IPS-20b (cell line): ENCODE results near the gene CHST9.
"Not testable (repeated sequence)": the region's sequence is repeated elsewhere in the genome, so short reads cannot be mapped to it uniquely, and the experiment has no call there.

Experiments
- H3K27ac ChIP-seq: one replicate; pipeline ENCODE4 v1.5.1; 2013; ENCODE audit warnings: low read length
- H3K27me3 ChIP-seq: 2 replicates; pipeline ENCODE4 v1.6.1; 2013; ENCODE audit warnings: mild to moderate bottlenecking, low read length, inconsistent platforms; ENCODE audit not compliant: insufficient read depth
- H3K36me3 ChIP-seq: 2 replicates; pipeline ENCODE4 v1.6.1; 2013; ENCODE audit warnings: low read depth, mild to moderate bottlenecking, inconsistent platforms, low read length, moderate library complexity; ENCODE audit not compliant: insufficient read depth
- H3K4me1 ChIP-seq: 2 replicates; pipeline ENCODE4 v1.6.1; 2013; ENCODE audit warnings: mild to moderate bottlenecking, control low read depth, inconsistent platforms, low read length, moderate library complexity; ENCODE audit not compliant: insufficient read depth
- H3K4me3 ChIP-seq: 2 replicates; pipeline ENCODE4 v1.5.1; 2013; ENCODE audit warnings: mild to moderate bottlenecking, low read length, inconsistent platforms
- H3K9ac ChIP-seq: 2 replicates; pipeline ENCODE4 v1.6.1; 2013; ENCODE audit warnings: low read depth, mild to moderate bottlenecking, inconsistent platforms, low read length, moderate library complexity
- H3K9me3 ChIP-seq: 2 replicates; pipeline ENCODE4 v1.6.1; 2013; ENCODE audit warnings: mild to moderate bottlenecking, low read depth, low read length, inconsistent platforms; ENCODE audit not compliant: insufficient read depth

CHST9 gene

DNA sequence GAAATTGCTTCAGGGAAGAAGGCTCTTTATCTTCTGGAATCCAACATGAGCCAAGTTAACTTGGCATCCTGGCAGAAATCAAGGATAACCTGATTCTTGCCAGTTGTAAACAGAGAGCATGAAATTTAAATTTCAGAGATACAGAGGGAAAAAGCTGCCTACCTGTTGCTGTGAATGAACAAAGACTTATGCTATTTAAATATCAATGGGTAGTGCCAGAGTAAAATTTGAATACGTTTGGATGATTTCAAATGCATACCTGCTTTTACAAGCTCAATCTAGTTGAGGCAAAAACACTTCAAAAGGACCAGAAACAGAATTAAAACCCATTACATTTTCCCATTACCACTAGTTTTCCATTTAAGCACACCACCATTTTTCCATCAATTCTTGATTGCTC lies 60.9 kb downstream of the CHST9 start:
- H3K27me3 ChIP-seq, result no peaks in the 10 kb centered on the region
- H3K9ac ChIP-seq, result peak overlapping the region; percentile 28; the same call in 1 of the 2 replicates
- H3K4me1 ChIP-seq, result peaks cover 21% of the 10 kb centered on the region; the same call in 1 of the 2 replicates
- no peaks in the 10 kb centered on the region for H3K9me3 ChIP-seq
- H3K4me3 ChIP-seq, result peak overlapping the region; percentile 47; the same call in 1 of the 2 replicates
- H3K36me3 ChIP-seq, result no peaks in the 10 kb centered on the region
- H3K27ac ChIP-seq, result no peak overlapping the region

DNA sequence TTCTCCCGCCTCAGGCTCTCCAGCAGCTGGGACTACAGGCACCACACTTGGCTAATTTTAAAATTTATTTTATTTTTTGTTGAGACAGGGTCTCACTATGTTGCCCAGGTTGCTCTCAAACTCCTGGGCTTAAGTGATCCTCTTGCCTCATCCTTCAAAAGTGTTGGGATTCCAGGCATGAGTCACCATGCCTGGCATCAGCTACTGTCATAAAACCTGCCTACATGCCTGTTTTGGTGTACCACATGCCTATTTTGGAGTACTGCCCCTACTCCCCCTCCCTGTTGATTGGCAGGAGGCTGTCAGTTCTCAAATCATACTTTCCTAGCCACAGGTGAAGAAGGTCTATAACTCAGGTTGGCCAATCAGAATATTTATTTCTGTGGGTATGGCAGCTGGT lies 64.0 kb downstream of the CHST9 start:
- H3K4me1 ChIP-seq, result peaks cover 21% of the 10 kb centered on the region; the same call in 1 of the 2 replicates
- H3K9me3 ChIP-seq, result no peaks in the 10 kb centered on the region
- H3K27me3 ChIP-seq, result no peaks in the 10 kb centered on the region
- H3K9ac ChIP-seq, result no peak overlapping the region
- no peak overlapping the region for H3K4me3 ChIP-seq
- no peaks in the 10 kb centered on the region for H3K36me3 ChIP-seq
- no peak overlapping the region for H3K27ac ChIP-seq

DNA sequence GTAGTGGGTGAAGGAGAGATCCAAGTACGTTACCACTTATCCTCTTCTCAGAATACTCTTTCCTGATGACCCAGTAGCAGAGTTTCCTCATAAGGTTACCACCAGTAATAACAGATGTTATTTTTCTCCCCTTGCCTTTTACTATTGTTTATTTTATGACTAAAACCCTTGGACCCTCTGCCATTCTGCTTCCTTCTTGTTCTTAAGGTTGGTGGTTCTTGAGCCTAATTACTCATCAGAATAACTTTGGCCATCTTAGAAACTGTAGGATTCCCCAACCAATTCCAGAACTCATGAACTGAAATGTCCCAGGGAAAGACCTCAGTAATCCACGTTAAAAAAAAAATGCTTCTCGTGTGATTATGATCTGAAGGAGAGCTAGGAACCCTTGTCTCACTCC lies 64.9 kb downstream of the CHST9 start:
- H3K9ac ChIP-seq, result no peak overlapping the region
- no peaks in the 10 kb centered on the region for H3K36me3 ChIP-seq
- H3K27me3 ChIP-seq, result no peaks in the 10 kb centered on the region
- peaks cover 17% of the 10 kb centered on the region; the same call in 1 of the 2 replicates for H3K4me1 ChIP-seq
- H3K9me3 ChIP-seq, result no peaks in the 10 kb centered on the region
- no peak overlapping the region for H3K4me3 ChIP-seq
- H3K27ac ChIP-seq, result no peak overlapping the region

DNA sequence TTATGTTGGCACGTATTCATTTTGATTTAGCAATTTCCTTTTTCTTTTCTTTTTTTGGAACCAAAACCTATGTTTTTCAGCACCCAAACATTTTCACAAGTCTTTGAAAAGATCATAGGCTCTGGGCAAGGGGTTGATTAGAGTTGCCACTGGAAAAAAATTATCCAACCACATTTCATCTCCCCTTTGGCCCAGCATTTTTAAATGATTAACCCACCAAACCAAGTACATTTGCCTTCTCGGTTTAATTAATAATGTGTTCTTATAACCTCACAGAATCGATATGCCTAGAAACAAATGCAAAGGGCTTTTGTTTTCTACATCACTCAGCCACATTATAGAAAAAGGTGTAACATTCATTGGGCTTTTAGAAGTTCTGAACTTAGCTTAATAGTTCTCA lies 66.1 kb downstream of the CHST9 start:
- Histone ChIP-seq H3K9ac (no peak overlapping the region), H3K36me3 (no peaks in the 10 kb centered on the region), H3K27ac (no peak overlapping the region)

DNA sequence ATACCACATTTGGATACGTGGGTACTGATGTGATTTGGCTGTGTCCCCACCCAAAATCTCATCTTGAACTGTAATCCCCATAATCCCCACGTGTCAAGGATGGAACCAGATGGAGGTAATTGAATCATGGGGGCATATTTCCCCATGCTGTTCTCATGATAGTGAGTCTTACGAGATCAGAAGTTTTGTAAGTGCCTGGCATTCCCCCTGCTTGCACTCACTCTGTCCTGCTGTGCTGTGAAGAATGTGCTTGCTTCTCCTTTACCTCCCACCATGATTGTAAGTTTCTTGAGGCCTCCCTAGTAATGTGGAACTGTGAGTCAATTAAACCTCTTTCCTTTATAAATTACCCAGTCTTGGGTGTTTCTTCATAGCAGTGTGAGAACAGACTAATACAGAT lies 70.3 kb downstream of the CHST9 start:
- Histone ChIP-seq H3K27me3 (no peaks in the 10 kb centered on the region), H3K9ac (no peak overlapping the region), H3K9me3 (peaks cover 5% of the 10 kb centered on the region; the same call in 1 of the 2 replicates), H3K27ac (no peak overlapping the region), H3K36me3 (no peaks in the 10 kb centered on the region), H3K4me1 (no peaks in the 10 kb centered on the region), H3K4me3 (no peak overlapping the region)

More for the DNA sequence above, 66.1 kb downstream of the CHST9 start:
- H3K27me3 ChIP-seq, result no peaks in the 10 kb centered on the region
- H3K9me3 ChIP-seq, result no peaks in the 10 kb centered on the region
- no peak overlapping the region for H3K4me3 ChIP-seq
- H3K4me1 ChIP-seq, result peaks cover 6% of the 10 kb centered on the region; the same call in 1 of the 2 replicates

DNA sequence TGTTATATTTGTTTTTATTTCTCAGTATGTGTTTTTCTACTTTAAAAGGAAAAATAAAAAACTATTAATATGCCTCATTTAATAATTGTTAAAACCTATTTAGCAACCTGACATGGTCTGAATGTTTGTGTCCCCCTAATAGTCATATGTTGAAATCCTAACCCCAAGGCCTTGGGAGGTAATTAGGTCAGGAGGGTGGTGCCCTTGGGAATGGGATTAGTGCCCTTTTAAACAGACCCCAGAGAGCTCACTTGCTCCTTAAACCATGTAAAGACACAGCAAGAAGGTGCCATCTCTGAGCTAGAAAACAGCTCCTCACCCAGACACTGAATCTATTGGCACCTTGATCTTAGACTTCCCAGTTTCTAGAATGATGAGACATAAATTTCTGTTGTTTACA lies 71.8 kb downstream of the CHST9 start:
- Histone ChIP-seq H3K27ac (no peak overlapping the region), H3K4me3 (no peak overlapping the region), H3K4me1 (no peaks in the 10 kb centered on the region), H3K27me3 (no peaks in the 10 kb centered on the region), H3K9ac (no peak overlapping the region), H3K9me3 (peaks cover 5% of the 10 kb centered on the region; the same call in 1 of the 2 replicates), H3K36me3 (no peaks in the 10 kb centered on the region)

DNA sequence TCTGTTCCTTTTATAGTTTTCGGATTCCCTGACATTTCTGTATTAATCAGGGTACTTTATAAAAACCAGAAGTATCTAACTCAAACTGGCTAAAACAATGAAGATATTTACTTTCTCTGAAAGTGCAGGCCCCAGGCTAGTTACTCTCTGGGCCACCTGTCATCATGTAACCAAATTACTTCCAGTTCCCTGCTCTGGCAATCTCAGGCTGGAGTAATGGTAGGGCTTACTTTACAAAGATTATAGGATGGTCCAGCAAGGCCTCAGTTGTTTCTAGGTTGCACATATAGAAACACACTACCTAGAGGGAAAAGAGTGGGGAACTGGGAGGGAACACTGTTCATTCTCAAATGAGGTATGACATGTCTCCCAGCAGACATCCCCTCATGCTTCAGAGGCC lies 74.8 kb downstream of the CHST9 start:
- no peak overlapping the region for H3K9ac ChIP-seq
- H3K36me3 ChIP-seq, result no peaks in the 10 kb centered on the region
- no peak overlapping the region for H3K4me3 ChIP-seq
- peaks cover 5% of the 10 kb centered on the region; the same call in 1 of the 2 replicates for H3K9me3 ChIP-seq
- H3K4me1 ChIP-seq, result peaks cover 3% of the 10 kb centered on the region; the same call in 1 of the 2 replicates
- H3K27me3 ChIP-seq, result no peaks in the 10 kb centered on the region
- H3K27ac ChIP-seq, result no peak overlapping the region

DNA sequence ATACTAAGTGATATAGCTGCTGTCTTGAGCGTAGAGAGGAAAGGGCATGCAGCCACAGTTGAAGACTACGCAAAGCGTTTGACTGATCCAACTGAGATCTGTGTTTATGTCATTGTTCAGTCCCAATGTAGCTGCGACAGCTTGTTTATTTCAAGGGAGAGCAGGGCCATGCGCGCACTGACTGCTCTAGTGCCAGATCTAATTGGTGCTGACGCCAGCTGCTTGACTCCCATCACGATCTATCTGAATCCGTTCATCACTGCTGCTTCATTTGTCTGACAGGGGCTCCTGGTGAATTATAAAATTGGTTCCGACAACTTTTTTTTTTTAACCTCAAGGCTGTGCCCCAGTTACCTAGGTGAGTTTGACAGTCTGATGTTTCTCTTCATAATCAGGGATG lies 75.7 kb downstream of the CHST9 start:
- Histone ChIP-seq H3K27ac (no peak overlapping the region), H3K27me3 (no peaks in the 10 kb centered on the region), H3K9ac (no peak overlapping the region), H3K4me1 (peaks cover 6% of the 10 kb centered on the region; the same call in 1 of the 2 replicates), H3K4me3 (no peak overlapping the region), H3K36me3 (no peaks in the 10 kb centered on the region), H3K9me3 (peaks cover 5% of the 10 kb centered on the region; the same call in 1 of the 2 replicates)

DNA sequence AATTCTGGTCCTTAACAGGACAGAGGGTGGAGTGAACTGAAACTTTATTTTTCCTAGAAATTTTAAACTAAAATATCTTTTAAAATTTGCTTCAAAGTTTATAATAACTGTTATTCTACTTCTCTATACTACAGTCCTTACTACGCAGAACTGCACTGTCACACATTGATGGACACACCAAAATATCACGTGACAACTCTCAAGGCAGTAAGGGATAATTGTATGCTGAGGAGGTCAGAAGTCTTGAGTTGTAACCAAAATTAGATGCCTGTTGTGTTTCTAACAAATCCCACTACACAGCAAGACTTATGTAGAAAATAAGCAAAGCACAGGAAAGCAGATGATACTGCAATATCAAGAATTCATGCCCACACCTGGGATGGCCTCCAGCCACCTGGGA lies 76.3 kb downstream of the CHST9 start:
- H3K9ac ChIP-seq, result no peak overlapping the region
- H3K27ac ChIP-seq, result no peak overlapping the region
- H3K9me3 ChIP-seq, result peaks cover 5% of the 10 kb centered on the region; the same call in 1 of the 2 replicates
- H3K4me1 ChIP-seq, result peaks cover 6% of the 10 kb centered on the region; the same call in 1 of the 2 replicates
- H3K27me3 ChIP-seq, result no peaks in the 10 kb centered on the region
- no peaks in the 10 kb centered on the region for H3K36me3 ChIP-seq
- H3K4me3 ChIP-seq, result no peak overlapping the region

DNA sequence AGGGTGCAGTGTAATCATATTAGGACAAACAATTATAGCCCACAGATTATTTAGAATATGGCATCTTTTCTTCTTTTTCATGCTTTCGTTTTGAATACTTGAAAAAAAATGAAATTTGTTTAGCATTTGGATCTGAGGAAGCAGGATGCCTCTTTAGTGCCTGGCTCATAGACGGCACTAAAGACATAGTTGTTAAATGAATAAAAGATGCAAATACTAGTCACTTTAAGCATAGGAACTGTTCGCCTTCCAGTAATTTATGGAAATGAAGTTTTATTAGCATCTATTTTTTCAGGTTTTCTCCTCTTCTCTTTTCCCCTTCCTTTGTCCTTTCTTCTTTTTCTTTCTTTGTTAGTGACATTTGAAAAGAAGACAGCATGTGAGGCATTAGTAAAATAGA lies 80.4 kb downstream of the CHST9 start:
- Histone ChIP-seq H3K4me1 (peaks cover 6% of the 10 kb centered on the region; the same call in 1 of the 2 replicates), H3K9ac (no peak overlapping the region), H3K27me3 (no peaks in the 10 kb centered on the region), H3K9me3 (no peaks in the 10 kb centered on the region), H3K4me3 (no peak overlapping the region), H3K27ac (no peak overlapping the region), H3K36me3 (no peaks in the 10 kb centered on the region)

DNA sequence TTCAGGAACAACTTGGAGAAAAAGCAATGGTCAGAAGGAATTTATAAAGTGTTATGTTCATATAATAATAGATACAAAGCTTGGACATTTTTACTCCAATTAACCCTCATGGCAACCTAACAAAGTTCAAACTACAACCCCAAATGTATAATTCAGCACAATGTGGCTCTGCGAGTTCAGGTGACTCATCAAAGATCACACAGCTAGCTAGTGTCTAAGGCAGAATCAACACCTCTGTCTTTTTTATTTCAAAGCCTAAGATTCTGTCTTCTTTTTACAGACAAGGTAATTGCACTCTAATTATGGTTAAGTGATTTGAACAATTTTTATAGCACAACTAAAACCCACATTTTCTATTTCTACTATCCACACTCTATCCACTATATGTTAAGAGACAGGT lies 90.5 kb downstream of the CHST9 start:
- H3K36me3 ChIP-seq, result no peaks in the 10 kb centered on the region
- H3K9me3 ChIP-seq, result no peaks in the 10 kb centered on the region
- no peaks in the 10 kb centered on the region for H3K27me3 ChIP-seq
- H3K4me1 ChIP-seq, result no peaks in the 10 kb centered on the region
- H3K27ac ChIP-seq, result no peak overlapping the region
- H3K9ac ChIP-seq, result no peak overlapping the region
- H3K4me3 ChIP-seq, result no peak overlapping the region

DNA sequence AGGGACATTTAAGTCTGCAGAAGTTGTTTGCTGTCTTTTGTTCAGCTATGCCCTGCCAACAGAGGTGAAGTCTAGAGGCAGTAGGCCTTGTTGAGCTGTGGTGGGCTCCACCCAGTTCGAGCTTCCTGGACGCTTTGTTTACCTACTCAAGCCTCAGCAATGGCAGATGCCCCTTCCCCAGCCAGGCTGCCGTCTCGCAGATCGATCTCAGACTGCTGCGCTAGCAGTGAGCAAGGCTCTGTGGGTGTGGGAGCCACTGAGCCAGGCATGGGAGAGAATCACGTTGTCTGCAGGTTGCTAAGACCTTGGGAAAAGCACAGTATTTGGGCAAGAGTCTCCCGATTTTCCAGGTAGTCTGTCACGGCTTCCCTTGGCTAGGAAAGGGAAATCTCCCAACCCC lies 91.8 kb downstream of the CHST9 start:
- H3K9ac ChIP-seq, H3K4me3 ChIP-seq, H3K4me1 ChIP-seq, H3K36me3 ChIP-seq, H3K27me3 ChIP-seq, H3K27ac ChIP-seq, H3K9me3 ChIP-seq: not testable (repeated sequence)
